ENCODE measurements around the gene MTMR12. TPM values are rescaled to one million over a fixed set of nuclear protein-coding genes. Genes with fewer than 3 reads are reported as not detected.

Gene MTMR12
- total and polyA plus RNA-seq, 2 of the 4 experiments (the other 2 are of a cell fraction): 11.1 to 21.3 TPM

DNA sequence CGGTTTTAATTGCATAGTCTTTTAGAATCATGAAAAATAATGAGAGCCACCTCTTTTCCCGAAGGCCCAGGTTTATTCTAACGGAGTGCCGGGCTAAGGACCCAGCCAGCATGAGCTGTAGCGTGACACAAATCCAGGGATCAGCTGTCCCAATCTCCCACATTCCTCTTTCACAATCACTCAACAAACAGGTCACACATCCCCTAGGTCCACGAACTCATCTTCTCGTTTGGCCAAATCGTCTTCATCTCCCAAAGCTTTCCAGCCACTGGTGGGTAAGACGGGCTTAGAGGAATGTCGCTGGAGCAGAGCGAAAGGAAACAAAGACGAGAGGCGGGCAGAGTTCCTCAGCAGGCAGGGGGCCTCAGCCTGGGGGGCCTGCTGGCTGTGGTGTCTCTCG, 83.2 kb downstream of the MTMR12 start:
- intact Hi-C loops (cut with micrococcal nuclease) (no loop called here), dilution Hi-C loops (cut with HindIII; ENCODE audit: low sequenced_read_pairs, unreplicated experiment) (no loop called here), in situ Hi-C loops (cut with MboI; ENCODE audit: low sequenced_read_pairs) (loop anchor here (5.0 kb wide), 1 partner anchor 57 kb away; the partner anchor contains the start of gene GOLPH3)
- Histone ChIP-seq H2AK9ac (replicated peaks; ENCODE audit: low read depth, low read length, poor library complexity) (no peak overlapping the region), H2AFZ (replicated peaks; ENCODE audit: low read length, poor library complexity) (no peak overlapping the region), H2BK20ac (ENCODE audit: low read depth, low read length) (no peak overlapping the region), H3K4ac (ENCODE audit: low read depth, low read length) (no peak overlapping the region), H3K56ac (ENCODE audit: extremely low read depth, insufficient read depth, low read length) (no peak overlapping the region), H3K9me3 (ENCODE audit: control insufficient read depth, insufficient read depth, low read length) (no peaks in the 10 kb centered on the region), H3K9ac (ENCODE audit: low read depth, low read length) (no peak overlapping the region), H3K18ac (ENCODE audit: low read depth, low read length) (no peak overlapping the region), H2AK5ac (ENCODE audit: low read depth, low read length) (no peak overlapping the region), H4K20me1 (ENCODE audit: insufficient read depth, low read length) (0 out of 2 replicates have a peak, but pooled peaks cover 11% of the 10 kb centered on the region), H3K4me3 (ENCODE audit: insufficient read depth, low read depth, low read length) (no peak overlapping the region), H3K4me1 (ENCODE audit: control insufficient read depth, insufficient read depth, low read length) (peaks cover 15% of the 10 kb centered on the region), H3K36me3 (ENCODE audit: control insufficient read depth, insufficient read depth, low read length) (peaks cover 11% of the 10 kb centered on the region; the same call in 1 of the 2 replicates), H4K5ac (ENCODE audit: low read depth, low read length) (no peak overlapping the region), H3K27me3 (ENCODE audit: control insufficient read depth, insufficient read depth, low read length) (no peaks in the 10 kb centered on the region), H2BK120ac (ENCODE audit: low read depth, low read length) (no peak overlapping the region), H2BK5ac (ENCODE audit: low read depth, low read length, poor library complexity, severe bottlenecking) (no peak overlapping the region), H2BK15ac (ENCODE audit: low read depth, low read length) (no peak overlapping the region), H3K23ac (ENCODE audit: low read depth, low read length) (no peak overlapping the region), H3K79me1 (ENCODE audit: low read depth in 1 of 2, low read length in 2 of 2) (0 out of 4 replicates have a peak, but pooled peaks cover 0 to 5% of the 10 kb centered on the region in 2 experiments), H3K4me2 (ENCODE audit: low read depth, low read length) (no peak overlapping the region), H4K91ac (ENCODE audit: insufficient read depth, low read depth, low read length) (no peak overlapping the region), H3K9me1 (ENCODE audit: insufficient read depth, low read length) (peaks cover 8% of the 10 kb centered on the region), H3K14ac (replicated peaks; ENCODE audit: low read depth, low read length) (no peak overlapping the region), H4K8ac (ENCODE audit: low read depth in 2 of 2, low read length in 2 of 2) (no peak overlapping the region), H3K27ac (ENCODE audit: insufficient read depth, low read length) (no peak overlapping the region)
- TF ChIP-seq CHD1 (IDR thresholded peaks at IDR 0.05; ENCODE audit: low read depth, low read length) (no peak), POLR2A (IDR thresholded peaks at IDR 0.05; ENCODE audit: low read depth, low read length) (no peak), RAD21 (IDR thresholded peaks at IDR 0.05; ENCODE audit: low read length) (no peak), NFE2L2 (IDR thresholded peaks at IDR 0.05; ENCODE audit: low read depth, low read length) (no peak), MAFK (IDR thresholded peaks at IDR 0.05; ENCODE audit: low read depth, low read length) (no peak), RFX5 (IDR thresholded peaks at IDR 0.05; ENCODE audit: low read depth, low read length) (no peak), FOS (IDR thresholded peaks at IDR 0.05; ENCODE audit: low read depth, low read length) (no peak), CEBPB (IDR thresholded peaks at IDR 0.05; ENCODE audit: low read depth, low read length) (no peak), BHLHE40 (IDR thresholded peaks at IDR 0.05; ENCODE audit: low read depth, low read length) (no peak), RCOR1 (IDR thresholded peaks at IDR 0.05; ENCODE audit: insufficient replicate concordance, low read length) (no peak)
- TF ChIP-seq, protein P1, sequence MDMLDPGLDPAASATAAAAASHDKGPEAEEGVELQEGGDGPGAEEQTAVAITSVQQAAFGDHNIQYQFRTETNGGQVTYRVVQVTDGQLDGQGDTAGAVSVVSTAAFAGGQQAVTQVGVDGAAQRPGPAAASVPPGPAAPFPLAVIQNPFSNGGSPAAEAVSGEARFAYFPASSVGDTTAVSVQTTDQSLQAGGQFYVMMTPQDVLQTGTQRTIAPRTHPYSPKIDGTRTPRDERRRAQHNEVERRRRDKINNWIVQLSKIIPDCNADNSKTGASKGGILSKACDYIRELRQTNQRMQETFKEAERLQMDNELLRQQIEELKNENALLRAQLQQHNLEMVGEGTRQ (IDR thresholded peaks at IDR 0.05; ENCODE audit: low read depth, low read length): no peak
- TF ChIP-seq, protein P2, sequence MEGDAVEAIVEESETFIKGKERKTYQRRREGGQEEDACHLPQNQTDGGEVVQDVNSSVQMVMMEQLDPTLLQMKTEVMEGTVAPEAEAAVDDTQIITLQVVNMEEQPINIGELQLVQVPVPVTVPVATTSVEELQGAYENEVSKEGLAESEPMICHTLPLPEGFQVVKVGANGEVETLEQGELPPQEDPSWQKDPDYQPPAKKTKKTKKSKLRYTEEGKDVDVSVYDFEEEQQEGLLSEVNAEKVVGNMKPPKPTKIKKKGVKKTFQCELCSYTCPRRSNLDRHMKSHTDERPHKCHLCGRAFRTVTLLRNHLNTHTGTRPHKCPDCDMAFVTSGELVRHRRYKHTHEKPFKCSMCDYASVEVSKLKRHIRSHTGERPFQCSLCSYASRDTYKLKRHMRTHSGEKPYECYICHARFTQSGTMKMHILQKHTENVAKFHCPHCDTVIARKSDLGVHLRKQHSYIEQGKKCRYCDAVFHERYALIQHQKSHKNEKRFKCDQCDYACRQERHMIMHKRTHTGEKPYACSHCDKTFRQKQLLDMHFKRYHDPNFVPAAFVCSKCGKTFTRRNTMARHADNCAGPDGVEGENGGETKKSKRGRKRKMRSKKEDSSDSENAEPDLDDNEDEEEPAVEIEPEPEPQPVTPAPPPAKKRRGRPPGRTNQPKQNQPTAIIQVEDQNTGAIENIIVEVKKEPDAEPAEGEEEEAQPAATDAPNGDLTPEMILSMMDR (conservative IDR thresholded peaks at IDR 0.05; ENCODE audit: low read depth, low read length): no peak
- no peak for DNase-seq
- POLR2A ChIA-PET (ENCODE audit: unreplicated experiment): no interaction called here
- ATAC-seq (ENCODE audit: low read depth): no peak
- CTCF ChIA-PET: no interaction called here
- no TSS peak for BruUV-seq (replicated peaks)
- 91% methylated on average over 5 of the region's 14 CpGs; no CpG with 5 or more reads in 1 of the 2 experiments for WGBS, 2 experiments (ENCODE audit: extremely low coverage in 2 of 2, insufficient read length in 1 of 2)

Data from IMR-90 (cell line).